ENCODE measurements around the gene MRM3. TPM values are rescaled to one million over a fixed set of nuclear protein-coding genes. Genes with fewer than 3 reads are reported as not detected.

Gene MRM3
- total RNA-seq, 5 donors from 2014 or later (not counting 1 experiment from before 2014, with no cell fraction given), result 23.0 to 34.1 (median 25.6) TPM

- POLR2A ChIA-PET, result no interaction called here
- H3K4me3 Mint-ChIP-seq, result no peak overlapping the region
These were observed 15.1 kb upstream of the MRM3 start for GRCh38 chr17:767076-767475.

GRCh38 chr17:773016-773415 is 9.1 kb upstream of the MRM3 start:
- ChIA-PET POLR2A (no interaction called here), CTCF (interaction anchor here in 1 of 2 donors (0.6 kb wide), 1 partner anchor 20 kb away, joined by 3 read pairs; no protein-coding TSS in a partner anchor)
- Histone ChIP-seq H3K36me3 (ENCODE audit: control insufficient read depth in 2 of 2, extremely low read depth in 1 of 2, insufficient read depth in 1 of 2, low read length in 1 of 2) (peaks cover 20 to 75% of the 10 kb centered on the region in 2 donors), H3K4me3 (ENCODE audit: control insufficient read depth in 1 of 2, extremely low read depth in 1 of 2, low read length in 1 of 2) (no peak overlapping the region), H3K27me3 (replicated peaks in 1 of 2; ENCODE audit: control insufficient read depth in 2 of 2, extremely low read depth in 1 of 2, insufficient read depth in 2 of 2, low read length in 1 of 2) (no peaks in the 10 kb centered on the region), H3K4me1 (ENCODE audit: control insufficient read depth in 1 of 2, extremely low read depth in 1 of 2, insufficient read depth in 2 of 2, low read length in 2 of 2) (no peaks in the 10 kb centered on the region), H3K27ac (ENCODE audit: low read length) (no peak overlapping the region), H3K9me3 (no peaks in the 10 kb centered on the region)
- WGBS (ENCODE audit: insufficient coverage), result no CpG with 5 or more reads among the region's 5 CpGs
- no peak overlapping the region for H3K4me3 Mint-ChIP-seq
- DNase-seq (no peak), ATAC-seq (replicated peaks in 1 of 4) (no peak)
- H3K36me3 Mint-ChIP-seq, result peaks cover 69% of the 10 kb centered on the region
- H3K9me3 Mint-ChIP-seq, result no peaks in the 10 kb centered on the region
- H3K4me1 Mint-ChIP-seq, result peaks cover 6 to 13% (median 8%) of the 10 kb centered on the region in 3 donors
- H3K27ac Mint-ChIP-seq, result no peak overlapping the region
- H3K27me3 Mint-ChIP-seq, result no peaks in the 10 kb centered on the region

More at GRCh38 chr17:767076-767475, 15.1 kb upstream of the MRM3 start:
- no peak overlapping the region for H3K27ac ChIP-seq (ENCODE audit: low read length)
- peak overlapping the region in 1 of 2 donors; percentile 2 for H3K27ac Mint-ChIP-seq
- H3K4me1 Mint-ChIP-seq, result no peaks in the 10 kb centered on the region
- H3K9me3 ChIP-seq, result no peaks in the 10 kb centered on the region
- peaks cover 51% of the 10 kb centered on the region for H3K36me3 Mint-ChIP-seq
- H3K4me3 ChIP-seq (ENCODE audit: control insufficient read depth in 1 of 2, extremely low read depth in 1 of 2, low read length in 1 of 2), result no peak overlapping the region
- CTCF ChIA-PET, result no interaction called here
- H3K27me3 ChIP-seq (replicated peaks in 1 of 2; ENCODE audit: control insufficient read depth in 2 of 2, extremely low read depth in 1 of 2, insufficient read depth in 2 of 2, low read length in 1 of 2), result no peaks in the 10 kb centered on the region
- no peaks in the 10 kb centered on the region for H3K4me1 ChIP-seq (ENCODE audit: control insufficient read depth in 1 of 2, extremely low read depth in 1 of 2, insufficient read depth in 2 of 2, low read length in 2 of 2)
- H3K9me3 Mint-ChIP-seq, result no peaks in the 10 kb centered on the region
- H3K27me3 Mint-ChIP-seq, result no peaks in the 10 kb centered on the region
- 100% methylated on average over 1 of the region's 3 CpGs for WGBS (ENCODE audit: insufficient coverage)
- DNase-seq (no peak), ATAC-seq (replicated peaks in 1 of 4) (no peak)
- H3K36me3 ChIP-seq (ENCODE audit: control insufficient read depth in 2 of 2, extremely low read depth in 1 of 2, insufficient read depth in 1 of 2, low read length in 1 of 2), result peaks cover 0 to 57% of the 10 kb centered on the region in 2 donors

- no peaks in the 10 kb centered on the region for H3K9me3 ChIP-seq
- CTCF ChIA-PET, result interaction anchor here (0.5 to 0.6 kb wide), 2 partner anchors 21 kb away, joined by 3 to 5 read pairs; no protein-coding TSS in a partner anchor
- peak overlapping the region in 1 of 2 donors; percentile 13 for H3K27ac Mint-ChIP-seq
- peaks cover 73% of the 10 kb centered on the region for H3K36me3 Mint-ChIP-seq
- H3K27ac ChIP-seq (ENCODE audit: low read length), result no peak overlapping the region
- H3K27me3 Mint-ChIP-seq, result no peaks in the 10 kb centered on the region
- no peaks in the 10 kb centered on the region for H3K4me1 ChIP-seq (ENCODE audit: control insufficient read depth in 1 of 2, extremely low read depth in 1 of 2, insufficient read depth in 2 of 2, low read length in 2 of 2)
- ATAC-seq (replicated peaks in 1 of 4), result no peak
- no peak overlapping the region for H3K4me3 Mint-ChIP-seq
- peaks cover 22 to 81% of the 10 kb centered on the region in 2 donors for H3K36me3 ChIP-seq (ENCODE audit: control insufficient read depth in 2 of 2, extremely low read depth in 1 of 2, insufficient read depth in 1 of 2, low read length in 1 of 2)
- DNase-seq, result no peak
- 72% methylated on average over 8 of the region's 14 CpGs for WGBS (ENCODE audit: insufficient coverage)
- peaks cover 6 to 13% (median 8%) of the 10 kb centered on the region in 3 donors for H3K4me1 Mint-ChIP-seq
- POLR2A ChIA-PET, result no interaction called here
- H3K9me3 Mint-ChIP-seq, result no peaks in the 10 kb centered on the region
- H3K27me3 ChIP-seq (replicated peaks in 1 of 2; ENCODE audit: control insufficient read depth in 2 of 2, extremely low read depth in 1 of 2, insufficient read depth in 2 of 2, low read length in 1 of 2), result no peaks in the 10 kb centered on the region
- no peak overlapping the region for H3K4me3 ChIP-seq (ENCODE audit: control insufficient read depth in 1 of 2, extremely low read depth in 1 of 2, low read length in 1 of 2)
These were observed 8.5 kb upstream of the MRM3 start for GRCh38 chr17:773467-774312.

GRCh38 chr17:774313-774584 is 7.9 kb upstream of the MRM3 start:
- H3K4me1 Mint-ChIP-seq, result peaks cover 6 to 13% (median 8%) of the 10 kb centered on the region in 3 donors
- no peak overlapping the region for H3K27ac Mint-ChIP-seq
- POLR2A ChIA-PET, result interaction anchor here in 1 of 2 donors (0.7 kb wide), 1 partner anchor 19 kb away, joined by 8 read pairs; no protein-coding TSS in a partner anchor

GRCh38 chr17:778096-778495 is 4.1 kb upstream of the MRM3 start:
- no peaks in the 10 kb centered on the region for H3K9me3 ChIP-seq
- Mint-ChIP-seq H3K4me1 (peaks cover 21 to 32% (median 26%) of the 10 kb centered on the region in 3 donors), H3K36me3 (peaks cover 46% of the 10 kb centered on the region), H3K27me3 (no peaks in the 10 kb centered on the region), H3K27ac (no peak overlapping the region), H3K9me3 (no peaks in the 10 kb centered on the region), H3K4me3 (no peak overlapping the region)
- peaks cover 7 to 24% of the 10 kb centered on the region in 2 experiments for H3K4me1 ChIP-seq (ENCODE audit: control insufficient read depth in 1 of 2, extremely low read depth in 1 of 2, insufficient read depth in 2 of 2, low read length in 2 of 2)
- ATAC-seq (replicated peaks in 1 of 4) (no peak), DNase-seq (no peak)
- ChIA-PET POLR2A (no interaction called here), CTCF (no interaction called here)
- no peak overlapping the region for H3K4me3 ChIP-seq (ENCODE audit: control insufficient read depth in 1 of 2, extremely low read depth in 1 of 2, low read length in 1 of 2)
- H3K27me3 ChIP-seq (replicated peaks in 1 of 2; ENCODE audit: control insufficient read depth in 2 of 2, extremely low read depth in 1 of 2, insufficient read depth in 2 of 2, low read length in 1 of 2), result no peaks in the 10 kb centered on the region
- no peak overlapping the region for H3K27ac ChIP-seq (ENCODE audit: low read length)
- H3K36me3 ChIP-seq (ENCODE audit: control insufficient read depth in 2 of 2, extremely low read depth in 1 of 2, insufficient read depth in 1 of 2, low read length in 1 of 2), result peaks cover 22 to 53% of the 10 kb centered on the region in 2 donors
- 100% methylated on average over 7 of the region's 11 CpGs for WGBS (ENCODE audit: insufficient coverage)

More at GRCh38 chr17:774313-774584, 7.9 kb upstream of the MRM3 start:
- no peak overlapping the region for H3K4me3 Mint-ChIP-seq
- ATAC-seq (replicated peaks in 1 of 4), result no peak
- CTCF ChIA-PET, result no interaction called here
- no peak for DNase-seq
- Histone ChIP-seq H3K9me3 (no peaks in the 10 kb centered on the region), H3K27me3 (replicated peaks in 1 of 2; ENCODE audit: control insufficient read depth in 2 of 2, extremely low read depth in 1 of 2, insufficient read depth in 2 of 2, low read length in 1 of 2) (no peaks in the 10 kb centered on the region), H3K36me3 (ENCODE audit: control insufficient read depth in 2 of 2, extremely low read depth in 1 of 2, insufficient read depth in 1 of 2, low read length in 1 of 2) (peaks cover 22 to 78% of the 10 kb centered on the region in 2 donors), H3K4me1 (ENCODE audit: control insufficient read depth in 1 of 2, extremely low read depth in 1 of 2, insufficient read depth in 2 of 2, low read length in 2 of 2) (no peaks in the 10 kb centered on the region), H3K27ac (ENCODE audit: low read length) (no peak overlapping the region), H3K4me3 (ENCODE audit: control insufficient read depth in 1 of 2, extremely low read depth in 1 of 2, low read length in 1 of 2) (no peak overlapping the region)
- no peaks in the 10 kb centered on the region for H3K9me3 Mint-ChIP-seq
- no peaks in the 10 kb centered on the region for H3K27me3 Mint-ChIP-seq
- 95% methylated on average over 4 of the region's 5 CpGs for WGBS (ENCODE audit: insufficient coverage)
- peaks cover 69% of the 10 kb centered on the region for H3K36me3 Mint-ChIP-seq

- H3K4me1 Mint-ChIP-seq, result peaks cover 31 to 39% (median 35%) of the 10 kb centered on the region in 3 donors
- H3K27ac ChIP-seq (ENCODE audit: low read length), result no peak overlapping the region
- H3K9me3 Mint-ChIP-seq, result no peaks in the 10 kb centered on the region
- H3K36me3 ChIP-seq (ENCODE audit: control insufficient read depth in 2 of 2, extremely low read depth in 1 of 2, insufficient read depth in 1 of 2, low read length in 1 of 2), result peaks cover 6 to 23% of the 10 kb centered on the region in 2 donors
- no peaks in the 10 kb centered on the region for H3K27me3 ChIP-seq (replicated peaks in 1 of 2; ENCODE audit: control insufficient read depth in 2 of 2, extremely low read depth in 1 of 2, insufficient read depth in 2 of 2, low read length in 1 of 2)
- ChIA-PET POLR2A (no interaction called here), CTCF (no interaction called here)
- ATAC-seq (replicated peaks in 1 of 4) (no peak), DNase-seq (no peak)
- peak overlapping the region; percentile 95 to 99 (median 96) for H3K4me3 Mint-ChIP-seq
- H3K36me3 Mint-ChIP-seq, result peaks cover 14% of the 10 kb centered on the region
- 60% methylated on average over 2 of the region's 3 CpGs for WGBS (ENCODE audit: insufficient coverage)
- H3K27ac Mint-ChIP-seq, result no peak overlapping the region
- H3K9me3 ChIP-seq, result no peaks in the 10 kb centered on the region
- H3K27me3 Mint-ChIP-seq, result no peaks in the 10 kb centered on the region
- no peak overlapping the region for H3K4me3 ChIP-seq (ENCODE audit: control insufficient read depth in 1 of 2, extremely low read depth in 1 of 2, low read length in 1 of 2)
- peaks cover 15 to 31% of the 10 kb centered on the region in 2 experiments for H3K4me1 ChIP-seq (ENCODE audit: control insufficient read depth in 1 of 2, extremely low read depth in 1 of 2, insufficient read depth in 2 of 2, low read length in 2 of 2)
These were observed 2.0 kb downstream of the MRM3 start for GRCh38 chr17:784143-784542.

Data from T-cell (primary cell).